ENCODE results near the gene NOX4.
"Not testable (repeated sequence)": the region's sequence is repeated elsewhere in the genome, so short reads cannot be mapped to it uniquely, and the experiment has no call there.

The NOX4 gene

GRCh38 chr11:89309321-89309985, 181.7 kb downstream of the NOX4 start:
- DNase-seq (ENCODE audit: extremely low read depth in 1 of 2, low read depth in 1 of 2) = not testable (repeated sequence)

GRCh38 chr11:89308272-89308671, 182.9 kb downstream of the NOX4 start:
- not testable (repeated sequence) for DNase-seq (ENCODE audit: extremely low read depth in 1 of 2, low read depth in 1 of 2)

DNA sequence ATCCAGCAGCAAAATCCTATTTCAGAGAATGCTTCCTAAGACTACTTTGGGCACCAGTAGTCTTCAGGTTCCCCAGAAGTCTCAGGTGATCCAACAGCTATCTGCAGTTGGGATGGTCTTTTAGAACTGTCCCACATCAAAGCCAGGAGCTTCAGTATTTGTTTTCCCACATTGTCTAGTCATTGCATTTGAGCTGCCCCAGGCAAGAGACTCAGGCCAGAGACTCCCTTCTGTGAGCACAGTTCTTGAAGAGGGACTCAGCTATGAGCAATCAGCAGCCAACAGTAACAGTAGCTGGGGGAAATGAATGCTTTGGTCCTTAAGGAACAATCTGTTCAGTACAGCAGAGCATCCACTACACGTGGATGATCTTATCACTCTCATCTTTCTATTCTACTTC, 188.1 kb downstream of the NOX4 start:
- DNase-seq (ENCODE audit: extremely low read depth in 1 of 2, low read depth in 1 of 2) = not testable (repeated sequence)

DNA sequence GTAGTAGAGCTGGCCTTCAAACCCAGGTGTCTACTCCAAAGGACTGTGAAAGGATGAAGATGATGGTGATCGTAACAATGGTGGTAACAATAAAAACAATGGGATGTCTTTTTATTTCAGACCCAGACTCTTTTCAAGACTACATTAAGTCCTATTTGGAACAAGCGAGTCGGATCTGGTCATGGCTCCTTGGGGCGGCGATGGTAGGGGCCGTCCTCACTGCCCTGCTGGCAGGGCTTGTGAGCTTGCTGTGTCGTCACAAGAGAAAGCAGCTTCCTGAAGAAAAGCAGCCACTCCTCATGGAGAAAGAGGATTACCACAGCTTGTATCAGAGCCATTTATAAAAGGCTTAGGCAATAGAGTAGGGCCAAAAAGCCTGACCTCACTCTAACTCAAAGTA, 196.2 kb downstream of the NOX4 start:
- DNase-seq (ENCODE audit: extremely low read depth in 1 of 2, low read depth in 1 of 2) = not testable (repeated sequence)

DNA sequence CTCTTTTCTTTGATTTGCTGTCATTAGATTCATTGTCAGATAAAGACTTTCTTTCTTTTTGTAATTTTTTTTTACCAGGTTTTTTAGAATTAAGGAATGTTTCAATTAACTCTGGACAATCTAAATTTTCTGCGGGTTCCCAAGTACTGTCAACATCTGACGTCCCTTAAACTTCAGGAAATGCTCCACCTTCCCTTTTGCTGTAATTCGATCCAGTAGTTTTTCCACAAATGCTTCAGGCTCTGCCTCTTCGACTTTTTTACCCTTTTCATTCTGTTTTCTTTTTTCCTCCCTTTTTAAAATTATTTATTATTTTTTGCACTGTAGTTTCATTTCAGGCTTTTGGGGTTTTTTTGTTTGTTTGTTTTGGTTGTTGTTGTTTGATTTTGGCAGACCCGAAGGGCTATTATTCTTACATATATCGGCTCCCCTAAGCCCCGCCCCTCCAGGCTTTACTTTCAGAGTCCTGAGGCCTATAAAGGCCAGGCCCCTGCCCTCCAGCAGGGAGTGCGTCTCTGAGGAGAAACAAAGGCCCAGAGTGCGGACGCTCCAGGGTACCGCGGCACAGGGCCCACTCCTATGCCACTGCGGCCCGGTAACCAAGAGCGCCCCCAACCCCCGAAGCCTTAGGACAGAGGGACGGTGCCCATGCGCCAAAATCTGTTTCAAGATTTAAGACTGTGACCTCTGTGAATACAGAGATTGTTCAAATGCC, 197.1 kb downstream of the NOX4 start:
- DNase-seq (ENCODE audit: extremely low read depth in 1 of 2, low read depth in 1 of 2) = no peak

GRCh38 chr11:89288004-89288403, 203.2 kb downstream of the NOX4 start:
- not testable (repeated sequence) for DNase-seq (ENCODE audit: extremely low read depth in 1 of 2, low read depth in 1 of 2)

- DNase-seq (ENCODE audit: extremely low read depth in 1 of 2, low read depth in 1 of 2) = not testable (repeated sequence)
Measured at GRCh38 chr11:89286601-89287000, 204.6 kb downstream of the NOX4 start.

- not testable (repeated sequence) for DNase-seq (ENCODE audit: extremely low read depth in 1 of 2, low read depth in 1 of 2)
Measured at GRCh38 chr11:89281032-89281677, 210.0 kb downstream of the NOX4 start.

DNA sequence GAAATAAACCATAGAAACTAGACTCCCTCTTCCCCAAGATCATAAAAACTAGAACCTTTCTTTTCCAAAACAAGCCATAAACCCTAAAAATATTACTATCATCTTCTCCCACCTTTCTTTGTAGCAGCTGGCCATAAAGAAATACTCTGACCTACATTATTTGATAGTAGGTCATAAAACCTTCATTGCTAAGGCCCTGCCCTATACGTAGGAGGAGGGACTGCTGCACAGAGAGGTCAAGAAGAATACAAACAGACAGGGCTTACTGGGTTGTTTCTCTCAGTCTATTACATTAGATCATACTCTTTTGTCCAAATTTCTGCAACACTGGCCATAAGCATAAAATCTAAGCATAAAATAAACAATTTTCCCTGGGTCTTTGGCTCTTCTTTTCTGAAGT, 212.0 kb downstream of the NOX4 start:
- DNase-seq (ENCODE audit: extremely low read depth in 1 of 2, low read depth in 1 of 2) = no peak

DNA sequence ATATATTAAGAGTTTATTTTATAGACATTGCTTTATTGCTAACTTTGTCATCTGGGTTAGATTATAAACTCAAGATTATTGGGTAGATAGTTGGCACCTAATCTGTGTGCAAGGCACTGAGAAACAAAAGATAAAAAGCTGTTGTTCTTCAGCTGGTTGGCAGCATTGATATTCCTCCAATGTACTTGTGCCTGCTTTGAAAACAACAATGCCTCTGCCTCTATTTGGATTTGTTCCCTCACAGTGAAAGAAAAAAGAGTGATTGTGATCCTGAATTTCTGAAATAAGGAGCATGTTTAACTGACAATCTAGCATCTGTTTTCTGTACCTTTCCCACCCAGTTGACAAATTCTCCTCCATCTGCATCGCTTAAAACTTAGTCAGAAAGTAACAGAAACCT, 215.2 kb downstream of the NOX4 start:
- DNase-seq (ENCODE audit: extremely low read depth in 1 of 2, low read depth in 1 of 2) = no peak

All from stimulated activated CD8-positive, alpha-beta memory T cell treated with anti-CD3 and anti-CD28 coated beads, Interleukin-7, amount 100 ng/mL, for 48 hours (primary cell).